Renal cortex interstitium (tissue), 11 donors: ENCODE data around the gene SPRED2. TPM values are rescaled to one million over a fixed set of nuclear protein-coding genes. Genes with fewer than 3 reads are reported as not detected.

Source experiments
- DNase-seq, 11 donors: peaks; one replicate each; pipeline ENCODE4 v3.0.0-alpha.2; 2013; ENCODE audit warnings: low read depth in 9 of 11, low spot score in 4 of 11; ENCODE audit errors: extremely low read depth in 1 of 11
- polyA plus RNA-seq, 3 donors: library from polyadenylated mRNA; unstranded; fragments of 120-200 nt; gene quantifications; one replicate each; pipeline ENCODE4 v1.2.1, GENCODE V29; 2013; ENCODE audit not compliant: insufficient read length in 3 of 3

The SPRED2 gene
- polyA plus RNA-seq, 3 donors, result 37.8 to 41.0 (median 39.4) TPM

DNA sequence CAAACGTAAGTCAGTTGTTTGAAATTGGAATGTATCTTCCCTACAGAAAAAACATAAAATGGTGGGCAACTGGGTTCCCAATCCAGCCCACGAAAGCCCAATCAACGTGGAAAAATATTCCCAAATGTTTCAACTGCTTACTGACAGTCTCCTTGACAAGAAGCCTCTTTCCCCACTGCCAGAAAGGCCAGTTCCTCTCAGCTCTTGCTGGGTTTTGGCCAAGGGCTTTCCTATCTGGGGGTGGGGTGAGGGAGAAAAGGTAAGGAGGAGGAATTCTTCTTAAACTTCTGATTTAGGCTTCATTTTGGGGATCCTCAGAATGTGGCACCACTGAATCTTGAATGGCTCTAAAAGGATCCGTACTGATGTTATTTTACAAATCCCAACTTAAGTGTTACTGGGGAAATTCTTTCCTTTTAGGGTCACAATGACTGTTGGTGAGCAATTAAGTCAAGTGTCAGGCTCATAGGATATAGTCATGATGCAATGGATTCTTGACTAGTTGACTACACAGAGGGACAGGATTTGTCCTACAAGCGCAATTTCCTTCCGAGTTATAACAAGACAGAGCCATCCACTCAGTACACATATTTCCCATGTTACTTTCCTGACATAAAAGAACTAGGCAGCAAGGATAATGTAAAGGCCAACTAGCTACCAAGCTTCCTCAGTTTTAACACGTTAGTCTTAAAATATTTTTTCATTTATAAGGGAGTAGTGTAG lies 73.6 kb downstream of the SPRED2 start:
- no peak for DNase-seq

DNA sequence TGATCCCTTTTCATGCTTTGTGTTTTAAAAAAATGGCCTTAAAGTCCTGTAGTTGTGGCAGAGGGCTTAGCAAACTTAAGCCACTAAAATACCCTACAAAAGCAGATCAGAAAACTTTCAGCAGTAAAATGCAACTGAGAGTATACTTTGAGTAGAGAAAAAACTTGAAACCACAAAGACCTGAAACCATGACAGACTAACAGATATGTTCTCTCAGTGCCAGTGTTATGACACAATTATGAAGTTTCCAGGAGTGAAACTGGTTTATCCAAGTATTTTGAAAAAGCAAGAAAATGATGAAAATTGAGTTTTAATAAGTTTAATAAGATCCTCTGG lies 74.5 kb downstream of the SPRED2 start:
- no peak for DNase-seq

DNA sequence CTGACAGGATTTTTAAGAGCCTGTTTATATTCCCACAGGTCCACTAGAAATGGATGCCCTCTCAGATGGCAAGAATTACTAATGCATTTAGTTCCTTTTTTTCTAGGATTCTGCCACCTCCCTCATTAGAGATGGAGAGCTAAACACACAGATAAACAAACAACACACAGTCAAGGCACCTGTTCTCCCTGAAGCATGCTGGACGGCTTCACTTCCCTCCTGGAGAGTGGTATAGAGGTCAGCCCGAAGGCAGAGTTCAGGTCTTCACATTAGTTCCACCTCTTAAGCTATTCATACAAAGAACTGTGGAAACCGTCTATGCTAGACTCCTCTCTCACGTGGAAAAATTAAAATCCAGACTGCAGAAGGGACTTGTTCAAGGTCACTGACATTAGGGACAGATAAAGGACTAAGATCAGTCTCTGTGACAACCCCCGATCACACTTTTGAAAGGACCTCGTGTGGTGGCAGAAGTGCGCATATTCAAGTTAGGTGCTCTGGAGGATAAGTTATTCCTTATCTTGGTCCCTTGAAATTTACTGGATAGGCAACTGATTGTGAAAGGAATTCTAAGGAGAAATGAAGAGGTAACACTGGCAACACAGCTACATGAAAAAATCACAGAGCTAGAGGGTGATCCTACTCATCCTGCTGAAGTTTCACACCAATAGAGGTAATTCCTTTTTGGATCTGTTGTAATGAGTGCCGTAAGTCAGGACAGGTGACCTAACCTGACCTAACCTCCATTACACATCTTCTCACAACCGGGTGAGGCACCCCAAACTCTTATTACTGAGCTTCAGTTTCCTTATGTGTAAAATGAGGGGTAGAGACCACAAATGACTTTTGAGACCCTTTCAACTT lies 75.1 kb downstream of the SPRED2 start:
- no peak for DNase-seq

DNA sequence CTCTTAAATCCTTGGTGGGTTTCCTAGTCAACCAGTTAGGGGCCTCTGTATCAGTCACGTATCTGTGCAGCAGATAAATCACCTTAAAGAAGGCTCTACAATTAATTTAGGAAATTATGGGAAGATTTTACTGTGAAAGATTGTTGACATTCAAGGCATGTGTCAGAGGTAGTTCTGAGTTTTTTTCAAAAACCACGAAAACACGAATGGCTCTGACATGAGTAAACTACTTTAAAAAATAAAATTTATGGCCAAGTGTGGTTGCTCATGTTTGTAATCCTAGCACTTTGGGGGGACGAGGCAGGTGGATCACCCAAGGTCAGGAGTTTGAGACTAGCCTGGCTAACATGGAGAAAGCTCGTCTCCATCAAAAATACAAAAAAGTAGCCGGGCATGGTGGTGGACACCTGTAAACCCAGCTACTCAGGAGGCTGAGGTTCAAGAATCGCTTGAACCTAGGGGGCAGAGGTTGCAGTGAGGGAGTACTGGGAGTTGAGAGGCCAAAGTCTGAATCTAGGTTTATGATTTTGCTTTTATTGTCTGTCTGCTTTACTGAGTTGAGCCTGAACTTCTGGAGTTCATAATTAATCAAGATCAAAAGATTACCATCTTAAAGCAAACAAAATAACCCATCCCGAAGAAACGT lies 77.1 kb downstream of the SPRED2 start:
- no peak for DNase-seq

DNA sequence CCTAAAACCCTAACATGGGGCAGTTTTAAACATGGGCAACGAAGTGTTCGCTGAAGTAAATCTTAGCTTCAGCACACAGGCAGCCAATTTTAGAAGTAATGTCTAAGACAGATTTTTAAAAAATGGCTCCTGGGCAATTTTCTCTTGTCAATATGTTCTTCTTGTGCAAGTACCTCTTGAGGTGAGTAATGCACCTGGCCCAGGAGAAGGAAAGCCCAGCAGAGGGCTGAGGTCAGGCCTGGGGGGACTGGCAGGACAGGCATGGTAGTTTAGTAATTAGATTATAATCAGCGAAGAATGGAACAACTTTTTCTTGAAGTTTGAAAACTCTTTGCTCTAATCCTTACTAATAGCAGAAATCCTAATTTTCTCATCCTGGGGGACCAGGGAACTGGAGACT lies 77.6 kb downstream of the SPRED2 start:
- no peak for DNase-seq

DNA sequence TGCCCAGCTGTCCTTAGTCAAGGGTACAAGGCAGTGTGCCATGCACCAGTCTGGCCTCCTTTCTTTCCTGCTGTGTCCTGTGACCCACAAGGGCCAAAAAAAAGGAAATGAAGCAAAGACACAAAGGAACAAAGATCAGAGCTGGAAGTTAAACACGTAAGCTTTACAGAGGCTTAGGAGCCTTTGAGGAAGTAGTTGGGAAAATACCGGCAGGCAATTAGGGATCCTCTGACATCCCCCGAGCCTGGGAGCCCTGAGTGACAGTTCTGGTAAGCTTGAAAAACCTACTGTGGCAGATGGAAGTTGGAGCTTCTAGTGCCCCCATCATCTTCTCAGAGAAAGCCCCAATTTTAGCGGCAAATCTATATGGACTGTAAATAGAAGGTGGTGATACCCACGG lies 78.5 kb downstream of the SPRED2 start:
- DNase-seq, result no peak

DNA sequence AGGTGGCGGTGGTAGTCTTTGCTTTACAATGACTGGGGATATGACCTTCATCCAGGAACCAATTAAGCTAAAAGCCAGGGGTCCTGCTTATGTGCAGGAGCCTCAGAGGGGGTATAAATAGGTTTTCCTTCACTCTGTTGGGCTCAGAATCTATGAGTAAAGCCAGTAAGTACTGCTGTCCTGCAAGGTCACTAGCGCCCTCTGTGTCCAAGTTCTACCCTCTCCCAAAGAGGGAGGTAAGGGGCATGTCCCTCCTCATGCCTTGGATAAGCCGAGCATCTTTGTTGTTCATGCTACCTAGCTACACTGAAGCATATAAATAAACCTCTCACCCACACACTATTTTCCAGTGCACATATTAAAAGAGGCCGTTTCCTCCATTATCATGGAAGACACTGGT lies 79.4 kb downstream of the SPRED2 start:
- no peak for DNase-seq

DNA sequence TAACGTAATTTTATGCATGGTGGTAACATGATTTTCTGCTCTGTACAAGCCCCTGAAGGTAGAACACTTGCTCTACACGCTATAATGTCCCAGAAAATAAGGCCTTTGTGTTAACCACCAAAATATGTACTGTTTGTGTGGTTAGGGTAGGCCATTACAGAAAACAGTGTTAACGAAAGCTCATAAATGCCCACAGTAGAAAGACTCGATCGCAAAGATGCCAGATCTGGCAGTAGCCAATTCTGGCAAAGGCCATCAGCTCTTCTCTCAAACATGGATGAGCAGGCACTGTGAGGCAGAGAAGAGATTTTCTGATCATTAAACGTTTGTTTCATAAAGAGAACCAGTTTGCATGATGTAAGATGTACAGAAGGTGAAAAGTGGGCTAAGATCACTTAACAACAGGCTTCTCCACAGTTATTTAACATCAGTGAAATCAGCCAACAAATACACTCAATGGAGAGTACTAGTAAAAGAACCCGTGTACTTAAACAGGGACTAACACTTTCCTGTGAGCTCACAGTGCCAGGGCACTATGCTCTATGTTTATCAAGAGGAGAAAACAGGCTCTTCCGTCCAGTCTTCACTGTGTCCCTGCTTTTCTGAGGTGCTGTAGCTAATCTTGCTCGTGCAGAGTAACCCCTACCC lies 80.3 kb downstream of the SPRED2 start:
- DNase-seq, result no peak

DNA sequence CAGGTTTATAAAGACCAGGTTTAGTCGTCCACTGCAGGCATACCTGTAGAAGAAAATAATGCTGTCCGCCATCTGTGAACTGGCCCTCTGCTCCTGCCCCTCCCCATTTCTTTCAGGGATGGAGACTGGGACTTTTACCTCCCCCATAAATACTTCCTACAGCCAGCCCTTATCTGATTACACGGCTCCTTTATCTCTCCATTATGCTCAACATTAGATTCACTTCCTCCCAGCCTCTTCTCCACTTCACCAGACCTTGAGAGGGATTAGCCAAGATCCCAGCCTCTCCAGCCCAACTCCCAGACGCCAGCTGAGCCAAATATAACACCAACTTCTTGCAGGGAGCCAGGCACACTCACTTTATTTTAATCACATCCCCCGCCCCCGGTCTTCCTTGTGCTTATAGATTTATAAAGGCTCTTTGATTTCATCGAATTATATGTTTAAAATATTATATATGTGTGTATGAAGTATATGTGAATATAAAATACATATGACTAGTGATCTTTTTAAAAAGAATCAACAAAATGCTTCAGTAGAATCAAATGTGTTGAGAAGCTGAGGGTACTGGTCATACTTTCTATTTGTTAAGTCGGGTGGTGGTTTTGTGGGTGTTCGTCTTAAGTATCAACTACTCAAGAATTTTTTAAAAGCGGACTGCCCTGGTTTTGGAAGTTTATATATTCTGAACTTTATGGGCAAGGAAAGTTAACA lies 81.0 kb downstream of the SPRED2 start:
- DNase-seq, result no peak

DNA sequence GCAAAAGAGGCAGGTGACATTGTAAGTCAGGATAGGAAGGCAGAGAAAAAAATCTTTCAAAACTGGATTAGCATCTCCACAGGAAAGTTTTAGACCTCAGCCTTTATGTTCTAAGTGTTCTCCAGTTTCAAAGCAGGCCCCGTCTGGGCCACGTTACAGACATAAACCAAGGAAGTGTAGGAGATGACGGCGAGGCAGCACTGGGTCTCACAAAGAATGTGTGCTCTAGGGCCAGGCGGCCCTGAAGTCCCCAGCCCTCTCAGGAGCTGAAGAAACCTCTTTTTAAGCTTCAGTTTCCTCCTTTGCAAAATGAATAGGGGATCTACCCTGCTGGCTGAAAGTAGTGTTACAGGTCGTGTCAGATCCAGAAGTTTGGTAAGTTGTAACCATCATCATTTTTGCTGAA lies 81.7 kb downstream of the SPRED2 start:
- DNase-seq, result peak in 1 of 11 donors; percentile 46

DNA sequence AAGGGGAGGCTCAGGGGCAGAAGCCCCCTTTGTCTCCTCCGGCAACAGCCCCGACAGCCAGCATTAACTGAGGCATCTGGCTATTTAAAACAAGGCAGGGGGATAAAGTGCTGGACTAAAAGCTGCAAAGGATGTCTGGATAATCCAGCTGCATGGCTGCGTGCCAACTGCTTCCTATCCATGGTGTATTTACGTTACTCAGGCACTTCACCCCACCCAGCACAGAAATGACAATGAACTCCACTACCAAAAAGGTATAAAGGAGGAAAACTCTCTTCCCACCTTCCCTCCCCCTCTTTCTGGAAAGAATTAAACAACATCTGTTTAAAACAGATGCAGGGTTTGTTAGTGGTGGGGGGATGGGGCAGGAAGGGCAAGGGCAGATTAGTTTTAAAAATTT lies 82.5 kb downstream of the SPRED2 start:
- peak in 5 of 11 donors; percentile 32 to 55 (median 41) for DNase-seq

DNA sequence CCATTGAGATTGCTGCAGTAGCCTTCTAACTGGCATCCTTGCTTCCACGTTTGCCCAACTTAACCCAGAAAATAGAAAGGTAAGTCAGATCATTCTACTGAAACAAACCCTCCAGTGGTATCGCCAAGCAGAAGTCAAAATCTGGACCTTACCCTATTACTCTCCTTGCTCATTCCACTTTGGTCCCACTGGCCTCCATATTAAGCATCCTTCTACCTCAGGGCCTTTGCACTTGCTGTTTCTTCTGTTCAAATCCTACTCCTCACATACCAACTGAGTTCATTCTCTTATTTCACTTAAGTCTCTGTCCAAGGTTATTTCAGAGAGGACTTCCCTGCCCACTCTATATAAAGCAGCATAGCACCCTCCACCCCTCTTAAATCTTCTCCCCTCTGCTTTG lies 84.5 kb downstream of the SPRED2 start:
- no peak for DNase-seq

DNA sequence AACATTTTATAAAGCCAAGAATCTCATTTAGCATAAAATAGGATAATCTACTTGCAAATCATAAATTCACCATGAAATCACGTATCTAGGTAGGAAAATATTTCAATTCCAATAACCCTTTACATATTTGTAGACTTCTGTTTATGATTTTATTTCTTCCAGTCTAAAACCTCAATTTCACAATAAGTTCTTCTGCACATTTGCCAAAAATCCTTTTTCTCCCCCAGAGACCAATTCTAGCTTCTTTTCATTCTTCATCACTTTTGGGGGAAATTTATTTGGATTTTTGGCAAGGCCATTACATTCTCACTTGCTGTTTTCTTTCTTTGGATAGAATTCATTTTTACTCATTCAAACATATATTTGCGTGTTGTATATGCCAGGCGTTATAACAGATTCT lies 86.8 kb downstream of the SPRED2 start:
- DNase-seq, result no peak

DNA sequence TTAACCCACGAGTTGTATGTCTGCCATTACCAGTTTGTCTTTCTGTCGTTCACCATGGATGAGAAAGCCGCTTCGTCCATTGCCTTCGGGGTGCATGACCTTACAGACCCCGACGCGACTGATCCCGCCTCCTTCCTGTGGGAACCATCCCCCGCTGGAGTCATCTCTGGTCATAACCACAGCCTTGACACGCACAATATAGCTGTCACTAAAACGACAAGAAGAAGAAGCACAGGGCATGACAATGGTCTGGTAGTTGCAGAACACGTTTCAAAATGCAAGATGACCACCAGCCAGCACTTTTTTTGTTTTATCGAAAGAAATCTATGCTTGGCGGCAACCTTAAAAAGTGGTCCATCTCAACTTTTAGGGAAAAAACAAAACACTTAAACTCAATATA lies 87.7 kb downstream of the SPRED2 start:
- DNase-seq, result no peak

DNA sequence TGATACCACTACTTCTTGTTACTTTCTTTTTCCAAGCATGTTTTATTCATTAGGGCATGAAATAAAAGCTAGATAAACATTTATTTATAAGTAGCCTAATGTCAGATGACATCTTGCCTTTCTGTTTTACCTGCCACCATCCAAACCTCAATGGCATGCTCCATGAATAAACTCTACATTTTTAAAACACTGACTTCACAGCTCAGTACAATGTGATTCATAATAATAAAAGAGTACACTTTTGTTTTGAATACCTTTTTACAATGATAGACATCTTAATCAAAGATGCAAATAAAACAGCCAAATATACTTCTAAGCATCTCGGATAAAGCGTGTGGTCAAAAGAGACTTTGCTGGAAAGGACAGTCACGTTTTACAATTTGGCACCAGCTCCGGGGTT lies 88.2 kb downstream of the SPRED2 start:
- DNase-seq, result no peak

DNA sequence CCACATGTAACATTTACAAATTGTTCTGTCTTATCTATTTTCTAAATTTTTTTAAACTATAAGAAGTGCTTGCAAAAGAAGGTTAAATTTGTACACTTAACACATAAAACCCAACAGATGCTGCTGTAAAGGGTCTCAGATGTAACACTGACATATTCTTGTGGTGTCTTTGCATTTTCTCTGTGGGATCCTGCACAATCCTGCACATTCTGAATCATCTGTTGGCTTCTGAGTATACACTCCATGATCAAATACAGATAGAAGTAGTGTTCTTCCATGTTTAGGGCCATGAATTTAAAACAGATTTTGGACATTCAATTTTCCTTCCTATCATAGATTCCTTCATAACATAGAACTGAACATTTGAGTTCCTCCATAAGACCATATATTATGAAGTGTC lies 89.0 kb downstream of the SPRED2 start:
- no peak for DNase-seq

DNA sequence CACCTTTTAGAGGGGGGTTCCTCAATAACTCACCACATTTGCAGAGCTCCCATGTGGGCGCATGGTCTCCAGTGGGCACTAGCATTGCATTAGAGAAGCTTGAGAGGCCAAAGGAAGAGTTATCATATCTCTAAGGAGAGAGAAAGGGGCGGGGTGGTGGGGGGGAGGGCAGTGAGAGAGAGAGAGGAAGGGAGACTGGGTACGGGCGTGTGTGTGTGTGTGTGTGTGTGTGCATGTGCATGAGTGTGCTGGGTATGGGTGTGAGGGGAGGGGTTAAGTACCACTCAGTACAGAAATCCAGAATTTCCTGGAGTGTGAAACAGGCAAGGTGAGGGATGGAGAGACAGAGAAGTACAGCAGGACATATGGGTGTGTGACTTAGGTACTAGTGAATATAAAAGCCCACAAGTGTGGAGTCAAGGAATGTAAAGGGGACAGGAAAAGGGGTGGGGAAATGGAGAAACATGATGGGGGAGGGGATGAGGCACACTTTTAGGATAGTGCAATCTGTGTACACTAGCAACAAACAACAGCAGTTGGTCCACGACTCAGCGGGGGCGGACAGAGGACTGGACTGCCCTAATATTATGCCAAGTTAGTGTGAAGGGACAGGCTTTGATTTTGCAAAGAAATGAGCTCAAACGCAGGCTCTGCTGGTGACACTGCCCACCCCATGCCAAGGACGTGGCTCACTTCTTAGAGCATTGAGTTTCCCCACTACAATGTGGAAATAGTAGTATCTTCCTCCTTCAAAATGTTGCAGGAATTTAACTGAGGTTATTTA lies 91.3 kb downstream of the SPRED2 start:
- DNase-seq, result no peak

DNA sequence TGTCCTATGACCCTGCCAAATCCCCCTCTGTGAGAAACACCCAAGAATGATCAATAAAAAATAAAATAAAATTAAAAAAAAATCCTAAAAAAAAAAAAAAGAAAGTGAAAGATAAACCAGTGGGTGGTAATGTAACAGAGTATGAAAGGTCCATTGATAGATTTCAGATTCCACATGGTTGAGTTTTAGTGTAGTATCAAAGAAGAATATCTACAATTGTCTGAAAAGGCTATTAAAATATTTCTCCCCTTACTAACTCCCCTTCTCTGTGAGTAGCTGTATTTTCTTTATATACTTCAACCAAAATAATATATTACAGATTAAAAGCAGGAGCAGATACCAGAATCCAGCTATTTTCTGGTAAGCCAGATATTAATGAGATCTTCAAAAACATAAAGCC lies 92.8 kb downstream of the SPRED2 start:
- DNase-seq, result no peak
